GM12878 (cell line): ENCODE measurements around the gene TDRD15.

Source experiments
- CEBPB ChIP-seq, 2 experiments: fragments of 150-350 bp in 1 of 2; IDR thresholded peaks; 2 replicates each; pipeline ENCODE4 v1.6.1; 2012 to 2014; ENCODE audit warnings: low read depth in 2 of 2, low read length in 2 of 2, borderline replicate concordance in 1 of 2, inconsistent platforms in 1 of 2
- CREB1 ChIP-seq: IDR thresholded peaks from 2 replicates; pipeline ENCODE4 v1.6.1; 2012; ENCODE audit warnings: low read depth, mild to moderate bottlenecking, inconsistent platforms
- NFYA ChIP-seq: IDR thresholded peaks from 2 replicates; pipeline ENCODE4 v1.6.1; 2011; ENCODE audit warnings: low read depth, mild to moderate bottlenecking, low read length, improper control_type of control experiment, borderline replicate concordance
- RCOR1 ChIP-seq: conservative IDR thresholded peaks from 2 replicates; pipeline ENCODE4 v1.6.1; 2012; ENCODE audit warnings: low read depth, low read length, improper control_type of control experiment
- SIN3A ChIP-seq: IDR thresholded peaks from 2 replicates; pipeline ENCODE4 v1.6.1; 2012; ENCODE audit warnings: low read depth, low read length, improper control_type of control experiment
- YY1 ChIP-seq: IDR thresholded peaks from 2 replicates; pipeline ENCODE4 v1.6.1; 2011; ENCODE audit warnings: low read depth, mild to moderate bottlenecking, low read length
- TF ChIP-seq, protein P1 (sequence below), 3 experiments: IDR thresholded peaks in 2 of 3; conservative IDR thresholded peaks in 1 of 3; 2 replicates each; pipeline ENCODE4 v1.5.1; 2011; ENCODE audit warnings: low read depth in 3 of 3, low read length in 3 of 3, mild to moderate bottlenecking in 3 of 3, control low read depth in 2 of 3, moderate library complexity in 2 of 3, inconsistent platforms in 1 of 3, mixed read lengths in 1 of 3; ENCODE audit not compliant: control insufficient read depth in 2 of 3, insufficient read depth in 1 of 3; ENCODE audit errors: extremely low read depth in 1 of 3
- TF ChIP-seq, protein P2 (sequence below): IDR thresholded peaks from 2 replicates; pipeline ENCODE4 v1.6.1; 2011; ENCODE audit warnings: low read depth, mild to moderate bottlenecking, low read length, moderate library complexity, borderline replicate concordance; ENCODE audit errors: extremely low read depth

DNA sequence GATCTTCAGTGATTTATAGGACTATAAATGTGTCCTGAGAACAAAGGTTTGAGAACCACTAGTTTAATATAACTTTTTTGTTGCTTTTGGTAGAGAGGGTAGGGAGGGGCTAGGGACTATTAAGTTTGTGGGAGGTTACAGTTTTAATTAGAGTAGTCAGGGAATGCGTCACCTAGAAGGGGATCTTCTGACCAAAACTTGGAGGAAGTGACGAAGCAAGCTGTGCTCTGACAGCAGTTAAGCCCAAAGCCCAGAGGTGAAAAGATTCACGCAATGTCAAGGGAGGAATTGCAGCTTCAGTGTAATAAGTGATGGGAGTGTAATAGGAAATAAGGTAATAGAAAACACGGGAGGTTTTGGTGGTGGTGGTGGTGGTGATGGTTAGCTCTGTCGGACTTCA is 8.1 kb downstream of the TDRD15 start:
- TF ChIP-seq, protein P1, sequence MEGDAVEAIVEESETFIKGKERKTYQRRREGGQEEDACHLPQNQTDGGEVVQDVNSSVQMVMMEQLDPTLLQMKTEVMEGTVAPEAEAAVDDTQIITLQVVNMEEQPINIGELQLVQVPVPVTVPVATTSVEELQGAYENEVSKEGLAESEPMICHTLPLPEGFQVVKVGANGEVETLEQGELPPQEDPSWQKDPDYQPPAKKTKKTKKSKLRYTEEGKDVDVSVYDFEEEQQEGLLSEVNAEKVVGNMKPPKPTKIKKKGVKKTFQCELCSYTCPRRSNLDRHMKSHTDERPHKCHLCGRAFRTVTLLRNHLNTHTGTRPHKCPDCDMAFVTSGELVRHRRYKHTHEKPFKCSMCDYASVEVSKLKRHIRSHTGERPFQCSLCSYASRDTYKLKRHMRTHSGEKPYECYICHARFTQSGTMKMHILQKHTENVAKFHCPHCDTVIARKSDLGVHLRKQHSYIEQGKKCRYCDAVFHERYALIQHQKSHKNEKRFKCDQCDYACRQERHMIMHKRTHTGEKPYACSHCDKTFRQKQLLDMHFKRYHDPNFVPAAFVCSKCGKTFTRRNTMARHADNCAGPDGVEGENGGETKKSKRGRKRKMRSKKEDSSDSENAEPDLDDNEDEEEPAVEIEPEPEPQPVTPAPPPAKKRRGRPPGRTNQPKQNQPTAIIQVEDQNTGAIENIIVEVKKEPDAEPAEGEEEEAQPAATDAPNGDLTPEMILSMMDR (IDR thresholded peaks at IDR 0.05 in 2 of 3, conservative IDR thresholded peaks at IDR 0.05 in 1 of 3; ENCODE audit: control insufficient read depth in 2 of 3, extremely low read depth in 1 of 3, insufficient read depth in 1 of 3, low read depth in 3 of 3, low read length in 3 of 3): no peak
- TF ChIP-seq CREB1: no peak
- TF ChIP-seq NFYA: no peak
- no peak for TF ChIP-seq SIN3A
- TF ChIP-seq YY1: no peak
- TF ChIP-seq, protein P2, sequence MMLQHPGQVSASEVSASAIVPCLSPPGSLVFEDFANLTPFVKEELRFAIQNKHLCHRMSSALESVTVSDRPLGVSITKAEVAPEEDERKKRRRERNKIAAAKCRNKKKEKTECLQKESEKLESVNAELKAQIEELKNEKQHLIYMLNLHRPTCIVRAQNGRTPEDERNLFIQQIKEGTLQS: no peak
- TF ChIP-seq RCOR1: no peak
- no peak for TF ChIP-seq CEBPB (IDR thresholded peaks at IDR 0.05; ENCODE audit: borderline replicate concordance in 1 of 2, low read depth in 2 of 2, low read length in 2 of 2)
